Right cardiac atrium (tissue), 5 donors: Measurements from ENCODE around the gene TTLL12. TPM values are rescaled to one million over a fixed set of nuclear protein-coding genes. Genes with fewer than 3 reads are reported as not detected.

Source experiments
- ATAC-seq, 2 donors: fragments of 200-7000 bp; cut with Tn5 transposase; one replicate each; pipeline versions ENCODE4 v1.8.0 to v1.9.1; 2020; ENCODE audit warnings: moderate library complexity in 2 of 2, mild to moderate bottlenecking in 1 of 2
- DNase-seq, 3 donors: peaks; one replicate each; pipeline ENCODE4 v3.0.0-alpha.2; 2020
- H3K27ac ChIP-seq: one replicate; pipeline ENCODE4 v1.5.1; 2013; ENCODE audit warnings: mild to moderate bottlenecking, low read length, control low read depth, moderate library complexity
- H3K27me3 ChIP-seq: one replicate; pipeline ENCODE4 v1.6.1; 2013; ENCODE audit not compliant: control insufficient read depth, insufficient read depth
- H3K4me1 ChIP-seq: one replicate; pipeline ENCODE4 v1.6.1; 2013; ENCODE audit warnings: low read length; ENCODE audit not compliant: control insufficient read depth, insufficient read depth
- H3K4me3 ChIP-seq: one replicate; pipeline ENCODE4 v1.5.1; 2013; ENCODE audit warnings: low read length, control low read depth
- H3K9me3 ChIP-seq: one replicate; pipeline ENCODE4 v1.6.1; 2013; ENCODE audit warnings: low read length; ENCODE audit not compliant: control insufficient read depth
- WGBS: extraction: QIAGEN DNeasy Blood & Tissue Kit; methylation state at CpG from one replicate; pipeline ENCODE4 v1.1.7; 2013; 5-methylcytosine and 5-hydroxymethylcytosine counted together
- intact Hi-C, 4 donors: fragments of 100-400 bp; cut with DNase I; formaldehyde crosslinking; loops; one replicate each; pipeline versions ENCODE4 v1.11.0 to v1.14.0; 2022 to 2023
- polyA plus RNA-seq: library from polyadenylated mRNA; stranded (reverse); fragments of 200-250 nt; gene quantifications from one replicate; pipeline ENCODE4 v1.2.3, GENCODE V29; 2013
- total RNA-seq, 4 donors: library from RNA; stranded (reverse); fragmentation: NEBNext Ultra II Directional; extraction: Animal tissue kit (Norgen Biotek cat#: 25700); gene quantifications; one replicate each; pipeline ENCODE4 v1.2.1, GENCODE V29; 2021
- donor health status: healthy with polysubstance abuse.
- donor health status: DM: no; HTN: yes; CAD: no.
- donor health status: DM: no; HTN: no; CAD: no.
- donor health status: DM: no; HTN: yes; CAD: no; lungs with severe emphysema.
- donor health status: DM: yes; HTN: yes; CAD: no.

Gene TTLL12
- total and polyA plus RNA-seq, 5 donors = 6.9 to 11.0 (median 10.1) TPM

DNA sequence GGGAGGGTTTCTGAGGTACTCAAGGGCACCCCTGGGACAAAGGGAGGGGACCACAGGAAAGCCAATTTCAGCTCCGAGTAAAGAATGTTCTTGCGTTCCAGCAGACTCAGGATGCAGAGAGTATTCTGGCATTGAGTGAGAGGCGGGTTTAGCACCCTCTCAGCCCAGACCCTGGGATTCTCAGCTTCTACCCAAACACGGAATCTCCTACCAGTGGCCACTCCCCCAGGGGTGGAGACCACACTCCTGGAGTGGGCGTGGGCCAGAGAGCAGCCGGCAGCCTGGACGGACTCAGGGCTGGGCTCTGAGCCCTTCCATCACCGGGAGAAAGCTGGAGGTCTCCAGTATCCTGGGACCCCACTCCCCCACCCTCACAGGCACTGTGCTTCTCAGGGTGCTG, 26.1 kb upstream of the TTLL12 start:
- WGBS = 17% methylated on average over 8 of the region's 8 CpGs
- Histone ChIP-seq H3K4me3 (no peak overlapping the region), H3K27me3 (no peaks in the 10 kb centered on the region), H3K9me3 (no peaks in the 10 kb centered on the region), H3K4me1 (no peaks in the 10 kb centered on the region), H3K27ac (no peak overlapping the region)
- peak; percentile 21 to 25 for ATAC-seq
- DNase-seq = no peak
- intact Hi-C loops = no loop called here

- intact Hi-C loops = no loop called here
- 90% methylated on average over 23 of the region's 23 CpGs for WGBS
- H3K4me3 ChIP-seq = no peak overlapping the region
- H3K27me3 ChIP-seq = no peaks in the 10 kb centered on the region
- DNase-seq (no peak), ATAC-seq (no peak)
- no peak overlapping the region for H3K27ac ChIP-seq
- H3K9me3 ChIP-seq = no peaks in the 10 kb centered on the region
- H3K4me1 ChIP-seq = no peaks in the 10 kb centered on the region
Observed at GRCh38 chr22:43212434-43212952, 25.6 kb upstream of the TTLL12 start.

DNA sequence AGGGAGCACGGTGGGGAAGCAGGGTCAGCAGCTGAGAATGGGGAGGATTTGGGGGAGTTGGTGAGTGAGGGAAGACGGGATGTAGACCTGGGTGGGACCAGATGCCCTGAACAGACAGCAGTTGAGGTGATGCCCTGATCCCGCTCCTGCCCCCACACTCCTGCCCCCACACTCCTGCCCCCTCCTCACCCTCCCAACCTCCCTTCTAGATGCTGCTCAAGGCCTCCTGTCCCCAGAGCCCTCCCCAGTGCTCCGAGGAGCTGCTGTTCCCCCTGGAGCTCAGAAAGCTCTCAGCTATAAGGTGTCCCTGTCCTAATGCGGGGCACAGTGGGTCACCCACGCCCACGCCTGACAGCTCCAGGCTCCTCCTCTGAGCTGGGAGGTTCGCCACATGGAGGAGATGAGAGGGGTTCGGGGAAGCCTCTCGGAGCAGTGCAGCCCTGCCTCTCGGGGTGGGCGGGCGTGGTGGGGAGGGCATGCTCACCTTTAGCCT, 25.1 kb upstream of the TTLL12 start:
- H3K4me1 ChIP-seq = no peaks in the 10 kb centered on the region
- H3K27ac ChIP-seq = no peak overlapping the region
- intact Hi-C loops = no loop called here
- DNase-seq (no peak), ATAC-seq (no peak)
- no peaks in the 10 kb centered on the region for H3K27me3 ChIP-seq
- 85% methylated on average over 13 of the region's 13 CpGs for WGBS
- H3K4me3 ChIP-seq = no peak overlapping the region
- H3K9me3 ChIP-seq = no peaks in the 10 kb centered on the region

DNA sequence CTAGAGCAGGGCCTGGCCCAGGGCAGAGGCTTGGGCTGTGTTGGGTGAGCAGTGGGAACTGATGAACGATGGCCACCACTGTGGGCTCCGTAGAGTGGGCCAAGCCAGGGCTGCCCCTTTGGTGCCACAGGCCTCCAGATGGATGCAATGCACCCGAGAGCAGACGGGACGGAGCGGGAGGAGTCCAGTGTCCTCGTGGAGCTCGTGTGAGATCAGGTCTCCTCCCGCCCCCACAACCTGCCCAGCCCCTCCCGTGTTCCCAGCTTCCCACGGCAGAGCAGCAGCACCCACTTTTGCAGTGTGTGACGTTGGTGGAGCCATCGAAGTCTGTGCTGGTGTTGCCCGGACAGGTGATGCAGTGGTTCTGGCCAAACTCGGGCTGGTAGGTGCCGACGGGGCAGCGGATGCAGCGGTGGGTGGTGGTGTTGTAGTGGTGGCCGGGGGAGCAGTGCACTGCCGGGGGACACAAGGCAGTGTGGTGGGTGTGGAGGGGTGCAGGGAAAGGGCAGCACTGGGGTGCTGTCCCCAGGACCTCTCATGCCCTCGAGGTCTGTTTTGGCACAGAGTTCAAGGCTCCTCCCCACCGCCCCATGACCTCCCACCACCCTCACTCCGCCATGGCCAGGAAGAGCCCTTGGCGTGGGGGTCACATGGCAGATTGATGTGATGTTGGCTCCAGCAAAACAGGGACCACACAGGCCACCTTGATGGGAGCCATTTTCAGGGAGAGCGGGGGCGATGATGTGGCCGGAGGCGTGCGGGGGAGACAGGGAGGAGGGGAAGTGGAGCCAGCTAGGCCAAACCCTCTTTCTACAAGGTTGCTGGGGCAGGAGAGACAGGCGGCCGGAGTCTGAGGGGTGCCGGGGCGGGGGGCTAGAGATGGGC, 23.9 kb upstream of the TTLL12 start:
- intact Hi-C loops = no loop called here
- Histone ChIP-seq H3K27ac (no peak overlapping the region), H3K4me3 (no peak overlapping the region), H3K27me3 (no peaks in the 10 kb centered on the region), H3K9me3 (no peaks in the 10 kb centered on the region), H3K4me1 (no peaks in the 10 kb centered on the region)
- ATAC-seq = no peak
- no peak for DNase-seq
- 91% methylated on average over 34 of the region's 34 CpGs for WGBS

DNA sequence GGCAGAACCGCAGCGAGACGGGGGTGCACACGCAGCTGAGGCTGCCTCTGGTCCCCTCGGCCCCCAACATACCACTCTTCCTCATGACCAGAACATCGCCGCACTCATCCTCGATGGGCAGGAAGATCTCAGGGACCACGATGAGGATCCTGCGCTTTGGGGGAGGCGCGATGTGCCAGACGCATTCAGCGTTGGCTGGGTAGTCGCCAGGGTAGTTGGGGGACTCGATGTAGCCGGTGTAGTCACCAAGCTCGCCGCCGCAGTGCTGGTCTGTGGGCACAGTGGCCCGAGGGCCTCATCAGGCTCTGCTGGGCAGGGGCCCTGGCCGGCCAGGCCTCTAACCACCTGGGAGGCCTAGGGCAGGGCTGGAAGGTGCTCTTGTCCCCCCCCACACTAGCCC, 23.0 kb upstream of the TTLL12 start:
- no peaks in the 10 kb centered on the region for H3K4me1 ChIP-seq
- H3K27ac ChIP-seq = no peak overlapping the region
- no peaks in the 10 kb centered on the region for H3K27me3 ChIP-seq
- DNase-seq = no peak
- WGBS = 91% methylated on average over 22 of the region's 22 CpGs
- no peak overlapping the region for H3K4me3 ChIP-seq
- intact Hi-C loops = no loop called here
- no peaks in the 10 kb centered on the region for H3K9me3 ChIP-seq
- no peak for ATAC-seq

GRCh38 chr22:43209523-43209890, 22.6 kb upstream of the TTLL12 start:
- Histone ChIP-seq H3K4me3 (no peak overlapping the region), H3K9me3 (no peaks in the 10 kb centered on the region), H3K4me1 (no peaks in the 10 kb centered on the region), H3K27me3 (no peaks in the 10 kb centered on the region), H3K27ac (no peak overlapping the region)
- 91% methylated on average over 15 of the region's 15 CpGs for WGBS
- DNase-seq (no peak), ATAC-seq (no peak)
- intact Hi-C loops = no loop called here

- DNase-seq (no peak), ATAC-seq (no peak)
- no peak overlapping the region for H3K27ac ChIP-seq
- H3K27me3 ChIP-seq = no peaks in the 10 kb centered on the region
- H3K4me3 ChIP-seq = no peak overlapping the region
- intact Hi-C loops = no loop called here
- H3K4me1 ChIP-seq = no peaks in the 10 kb centered on the region
- no peaks in the 10 kb centered on the region for H3K9me3 ChIP-seq
- 88% methylated on average over 26 of the region's 26 CpGs for WGBS
Observed at GRCh38 chr22:43208703-43209522, 22.0 kb upstream of the TTLL12 start.

- intact Hi-C loops = no loop called here
- H3K4me3 ChIP-seq = no peak overlapping the region
- DNase-seq = no peak
- no peak overlapping the region for H3K27ac ChIP-seq
- H3K9me3 ChIP-seq = no peaks in the 10 kb centered on the region
- no peaks in the 10 kb centered on the region for H3K27me3 ChIP-seq
- 86% methylated on average over 26 of the region's 26 CpGs for WGBS
- no peaks in the 10 kb centered on the region for H3K4me1 ChIP-seq
- no peak for ATAC-seq
Observed at GRCh38 chr22:43207849-43208702, 21.1 kb upstream of the TTLL12 start.

GRCh38 chr22:43207386-43207785, 20.5 kb upstream of the TTLL12 start:
- no peaks in the 10 kb centered on the region for H3K4me1 ChIP-seq
- WGBS = 93% methylated on average over 13 of the region's 13 CpGs
- DNase-seq = no peak

DNA sequence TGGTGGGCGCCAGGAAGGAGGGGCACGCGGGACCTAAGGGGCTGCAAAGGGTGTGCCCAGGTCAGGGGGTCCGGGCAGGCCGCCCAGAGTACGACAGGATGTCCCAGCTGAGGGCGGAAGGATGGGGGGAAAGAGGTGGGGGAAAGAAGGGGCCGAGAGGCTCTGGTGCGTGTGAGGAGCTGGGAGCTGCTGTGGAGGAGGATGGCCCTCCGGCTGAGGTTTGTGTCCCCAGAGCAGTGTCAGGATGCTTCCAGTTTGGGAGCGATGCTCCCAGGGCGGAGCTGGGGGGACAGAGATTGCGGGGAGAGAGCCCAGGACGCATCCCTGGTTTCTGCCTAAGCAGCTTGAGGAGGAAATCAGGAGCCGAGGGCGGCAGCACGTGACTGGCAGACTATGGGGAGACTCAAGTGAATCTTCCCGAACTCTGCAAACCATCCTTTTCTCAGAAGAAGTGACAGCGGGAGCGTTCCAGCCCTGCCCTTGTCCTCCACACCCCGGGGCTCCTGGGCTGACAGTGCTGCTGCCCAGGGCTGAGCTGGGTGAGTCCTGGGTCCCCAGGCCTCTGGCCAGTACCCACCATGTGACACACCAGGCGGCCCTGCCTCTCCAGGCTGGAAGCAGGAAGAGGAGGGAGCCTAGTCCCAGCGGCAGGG, 19.7 kb upstream of the TTLL12 start:
- Histone ChIP-seq H3K4me3 (no peak overlapping the region), H3K27ac (no peak overlapping the region), H3K27me3 (no peaks in the 10 kb centered on the region), H3K9me3 (no peaks in the 10 kb centered on the region), H3K4me1 (no peaks in the 10 kb centered on the region)
- DNase-seq = no peak
- WGBS = 41% methylated on average over 23 of the region's 23 CpGs
- intact Hi-C loops = no loop called here
- ATAC-seq = no peak

More at GRCh38 chr22:43207386-43207785, 20.5 kb upstream of the TTLL12 start:
- no peak overlapping the region for H3K27ac ChIP-seq
- H3K27me3 ChIP-seq = no peaks in the 10 kb centered on the region
- H3K9me3 ChIP-seq = no peaks in the 10 kb centered on the region
- ATAC-seq = no peak
- intact Hi-C loops = no loop called here
- H3K4me3 ChIP-seq = no peak overlapping the region
